HG03060 (cell line): ENCODE data around the gene CDCA5.

Source experiments
- ATAC-seq: cut with Tn5 transposase; IDR thresholded peaks from one replicate; pipeline ENCODE4 v1.9.1; 2021; ENCODE audit warnings: low read depth, moderate number of reproducible peaks; ENCODE audit not compliant: unreplicated experiment

The CDCA5 gene, protein sequence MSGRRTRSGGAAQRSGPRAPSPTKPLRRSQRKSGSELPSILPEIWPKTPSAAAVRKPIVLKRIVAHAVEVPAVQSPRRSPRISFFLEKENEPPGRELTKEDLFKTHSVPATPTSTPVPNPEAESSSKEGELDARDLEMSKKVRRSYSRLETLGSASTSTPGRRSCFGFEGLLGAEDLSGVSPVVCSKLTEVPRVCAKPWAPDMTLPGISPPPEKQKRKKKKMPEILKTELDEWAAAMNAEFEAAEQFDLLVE

DNA sequence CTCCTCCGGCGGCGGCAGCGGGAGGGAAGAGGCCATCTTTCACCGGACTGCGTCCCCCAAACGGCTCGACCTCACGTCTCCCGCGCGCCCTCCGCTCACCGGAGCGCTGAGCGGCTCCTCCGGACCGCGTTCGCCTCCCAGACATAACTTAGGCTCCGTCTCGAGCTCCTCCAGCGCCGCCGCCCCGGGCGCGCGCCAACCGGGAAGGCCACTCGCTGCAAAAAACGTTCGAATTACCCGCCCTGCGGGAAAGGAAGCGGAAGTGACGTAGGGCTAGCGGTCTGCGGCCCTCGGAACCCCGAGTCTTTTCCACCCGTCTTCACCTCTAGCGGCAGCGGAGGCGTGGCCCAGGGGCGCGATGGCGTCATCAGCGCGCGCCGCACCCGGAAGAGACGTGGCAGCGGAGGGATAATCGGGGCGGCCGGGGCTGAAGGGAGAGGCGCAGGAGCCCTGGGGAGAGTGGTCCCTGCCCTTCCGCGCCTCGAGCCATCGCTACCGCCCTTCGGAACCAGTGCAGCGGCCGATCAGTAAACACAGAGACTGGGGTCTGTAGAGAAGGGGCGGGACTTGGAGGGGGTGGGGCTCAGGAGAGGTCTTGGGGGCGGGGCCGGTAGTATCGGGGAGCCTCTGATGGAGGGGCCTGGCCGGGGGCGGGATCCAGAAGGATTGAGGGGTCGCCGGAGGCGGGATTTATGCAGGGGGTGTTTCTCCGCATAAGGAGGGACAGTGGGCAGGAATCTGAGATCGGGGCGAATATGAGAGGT lies at the start of gene CDCA5, which contains the start of gene ZFPL1:
CDCA5 (minus strand) TSS at position 207 of the 764 bp plus-strand sequence; CDS start at position 145, 62 bp downstream.
ZFPL1 (plus strand) TSS at position 389 of the 764 bp plus-strand sequence. CDS start 477 bp downstream, outside the sequence.
- ATAC-seq = peak; percentile 77

DNA sequence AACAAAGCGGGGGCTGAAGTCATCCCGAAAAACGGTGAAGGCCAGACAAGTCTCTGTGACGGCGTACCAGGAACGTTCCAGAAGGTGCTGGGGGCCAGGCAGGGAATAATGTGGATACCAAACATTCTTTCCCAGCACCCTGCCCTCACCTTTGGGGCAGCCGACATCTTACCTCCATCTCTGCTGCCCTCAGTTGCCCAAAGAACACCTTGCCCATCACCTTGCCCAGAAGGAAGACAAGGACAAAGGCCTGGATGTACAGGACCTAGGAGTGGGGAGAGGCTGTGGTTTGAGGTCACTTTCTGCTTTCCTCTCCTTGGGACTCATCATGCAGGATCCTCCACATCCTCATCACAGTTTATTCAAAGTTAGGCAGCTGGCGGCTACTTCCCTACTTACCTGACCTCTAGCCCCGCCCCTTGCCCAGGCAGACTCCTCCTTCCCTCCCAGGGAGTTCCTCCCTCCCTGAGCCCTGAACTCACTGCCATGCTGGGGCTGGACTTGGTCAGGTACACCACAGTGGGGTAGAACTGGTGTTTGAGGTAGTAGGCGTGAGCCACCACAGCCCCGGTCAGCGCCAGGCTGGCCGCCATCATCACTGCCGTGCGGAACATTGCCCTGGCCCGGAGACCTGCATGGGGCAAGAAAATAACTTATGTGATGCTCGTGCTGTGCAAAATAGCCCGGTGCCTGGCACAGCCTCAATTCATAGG lies 49.3 kb upstream of the CDCA5 start:
- no peak for ATAC-seq

DNA sequence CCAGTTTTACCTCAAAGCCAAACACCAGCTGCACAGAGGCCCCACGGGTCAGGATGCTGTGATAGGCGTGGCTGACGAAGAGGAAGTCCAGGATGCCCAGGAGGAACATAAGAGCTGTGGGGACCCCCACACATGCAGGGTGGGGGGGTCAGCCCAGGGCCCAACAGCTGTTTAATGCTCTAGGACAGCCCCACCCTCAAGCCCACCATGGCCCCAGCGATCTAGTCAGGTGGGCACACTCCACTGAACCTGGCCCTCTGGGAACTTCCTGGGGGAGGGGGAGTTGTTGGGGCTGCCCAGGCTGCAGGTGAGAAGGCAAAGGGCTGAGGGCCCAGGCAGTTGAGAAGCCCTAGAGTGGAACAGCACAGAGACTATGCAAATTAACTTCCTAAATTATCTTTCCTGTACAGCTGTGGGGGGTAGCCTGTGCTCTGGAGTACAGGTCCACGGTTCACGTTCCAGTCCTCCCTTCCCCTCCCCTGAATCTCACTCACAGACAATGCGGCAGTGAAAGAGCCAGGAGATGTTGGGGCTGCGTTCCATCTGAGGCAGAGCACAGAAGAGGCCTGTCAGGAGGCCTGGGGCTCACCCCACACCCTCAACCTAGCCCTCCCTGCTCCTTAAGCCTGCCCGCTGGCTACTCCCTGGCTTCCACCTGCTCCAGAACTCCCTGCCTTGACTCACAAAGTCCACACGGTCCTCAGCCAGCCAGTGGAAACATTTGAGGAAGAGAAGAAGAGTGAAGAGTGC lies 48.6 kb upstream of the CDCA5 start:
- no peak for ATAC-seq

DNA sequence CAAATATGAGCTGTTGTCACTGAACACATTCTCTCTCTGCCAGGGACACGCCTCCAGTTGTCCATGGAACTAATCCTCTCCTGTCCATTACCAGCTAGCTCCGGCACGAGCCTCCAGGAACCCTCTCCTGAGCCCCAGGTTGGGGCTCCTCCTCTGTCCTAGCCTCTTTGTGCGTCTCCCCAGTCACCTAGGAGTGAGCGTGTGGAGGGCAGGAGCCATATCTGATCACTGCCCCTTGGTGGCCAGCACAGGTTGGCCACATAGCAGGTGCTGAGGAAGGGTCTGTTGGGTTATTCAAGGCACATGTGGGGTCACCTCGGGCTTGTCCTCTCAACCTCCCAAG lies 48.0 kb upstream of the CDCA5 start:
- ATAC-seq = no peak

DNA sequence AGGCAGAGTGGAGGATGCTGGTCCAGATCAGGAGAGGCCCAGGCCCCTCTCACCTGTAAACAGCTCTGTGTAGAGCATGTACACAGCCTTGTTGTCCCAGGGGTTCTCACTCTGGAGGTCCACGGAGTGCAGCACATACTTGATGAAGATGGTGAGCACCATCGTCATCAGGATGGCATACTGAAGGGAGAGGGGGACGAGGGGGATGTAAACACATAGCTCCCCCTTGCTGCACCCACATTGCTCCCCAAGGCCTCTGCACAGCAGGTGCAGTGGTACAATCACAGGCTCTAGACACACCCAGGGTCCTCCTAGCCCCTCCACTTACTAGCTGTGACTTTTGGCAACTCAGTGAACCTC lies 47.6 kb upstream of the CDCA5 start:
- no peak for ATAC-seq

DNA sequence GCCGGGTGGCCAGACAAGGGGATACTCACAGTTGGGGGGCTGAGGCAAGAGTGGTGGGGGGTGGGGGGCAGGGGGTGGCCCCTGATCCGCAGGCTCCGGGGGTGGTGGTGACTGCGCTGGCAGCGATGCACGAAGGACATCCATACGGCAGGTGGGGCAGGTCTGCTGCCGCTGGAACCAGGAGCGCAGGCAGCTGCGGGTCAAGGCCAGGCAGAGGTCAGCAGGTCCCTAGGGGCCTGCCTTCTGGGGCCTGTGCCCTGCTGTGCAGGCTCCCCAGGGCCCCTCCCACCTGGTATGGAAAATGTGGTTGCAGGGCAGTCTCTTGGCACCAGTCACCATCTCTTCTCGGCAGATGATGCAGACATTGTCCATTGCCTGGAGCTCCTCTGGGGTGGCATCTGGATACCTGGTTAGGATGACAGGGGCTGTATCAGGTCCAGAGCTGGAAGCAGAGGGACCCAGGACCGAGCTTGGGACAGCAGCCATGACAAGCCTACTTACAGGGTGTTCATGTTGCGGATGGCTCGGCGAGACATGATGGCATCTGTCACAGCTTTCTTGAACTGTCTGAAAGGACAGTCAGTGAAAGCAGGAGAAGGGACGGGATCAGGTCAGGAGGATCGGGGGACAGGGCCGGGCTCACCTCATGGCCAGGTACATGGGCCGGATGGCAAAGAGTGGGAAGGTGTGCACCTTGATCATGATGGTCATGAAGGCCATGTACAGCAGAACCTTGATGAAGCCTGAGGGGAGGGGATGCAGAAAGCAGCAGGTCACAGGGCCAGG lies 47.0 kb upstream of the CDCA5 start:
- ATAC-seq = no peak

DNA sequence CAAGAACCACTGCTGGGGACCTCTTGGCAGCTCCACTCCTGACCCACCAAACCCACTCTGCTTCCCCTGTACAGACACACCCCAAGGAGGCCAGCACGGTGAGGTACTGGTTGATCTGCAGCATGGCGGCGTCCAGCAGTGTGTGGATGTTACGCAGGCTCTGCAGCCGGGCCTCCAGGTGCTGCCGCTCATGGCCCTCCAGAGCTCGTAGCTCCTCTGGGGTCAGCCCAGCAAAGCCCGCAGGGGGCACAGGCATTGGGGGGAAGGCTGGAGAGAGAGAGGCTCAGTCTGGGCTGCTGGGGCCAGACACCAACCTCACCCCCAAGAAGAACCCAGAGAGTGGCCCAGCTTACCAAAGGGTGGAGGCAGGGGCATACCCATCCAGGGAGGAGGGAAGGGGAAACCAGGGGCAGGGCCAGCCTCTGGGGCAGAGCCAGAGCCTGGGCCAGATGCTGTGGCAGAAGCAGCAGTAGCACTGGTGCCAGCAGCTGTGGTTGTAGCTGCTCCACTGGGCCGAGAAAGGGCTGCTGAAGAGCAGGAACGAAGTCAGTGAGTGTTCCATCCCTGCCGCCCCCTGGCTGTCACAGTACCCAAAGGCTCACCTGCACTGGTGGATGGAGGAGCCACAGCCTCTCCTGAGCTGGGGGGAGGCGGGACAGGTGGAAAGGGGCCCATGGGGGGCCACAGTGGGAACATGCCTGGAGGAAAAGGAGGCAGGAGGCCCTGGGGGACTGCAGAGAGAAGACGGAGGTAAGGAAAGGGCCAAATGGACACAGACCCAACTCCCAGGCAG lies 46.0 kb upstream of the CDCA5 start:
- no peak for ATAC-seq

DNA sequence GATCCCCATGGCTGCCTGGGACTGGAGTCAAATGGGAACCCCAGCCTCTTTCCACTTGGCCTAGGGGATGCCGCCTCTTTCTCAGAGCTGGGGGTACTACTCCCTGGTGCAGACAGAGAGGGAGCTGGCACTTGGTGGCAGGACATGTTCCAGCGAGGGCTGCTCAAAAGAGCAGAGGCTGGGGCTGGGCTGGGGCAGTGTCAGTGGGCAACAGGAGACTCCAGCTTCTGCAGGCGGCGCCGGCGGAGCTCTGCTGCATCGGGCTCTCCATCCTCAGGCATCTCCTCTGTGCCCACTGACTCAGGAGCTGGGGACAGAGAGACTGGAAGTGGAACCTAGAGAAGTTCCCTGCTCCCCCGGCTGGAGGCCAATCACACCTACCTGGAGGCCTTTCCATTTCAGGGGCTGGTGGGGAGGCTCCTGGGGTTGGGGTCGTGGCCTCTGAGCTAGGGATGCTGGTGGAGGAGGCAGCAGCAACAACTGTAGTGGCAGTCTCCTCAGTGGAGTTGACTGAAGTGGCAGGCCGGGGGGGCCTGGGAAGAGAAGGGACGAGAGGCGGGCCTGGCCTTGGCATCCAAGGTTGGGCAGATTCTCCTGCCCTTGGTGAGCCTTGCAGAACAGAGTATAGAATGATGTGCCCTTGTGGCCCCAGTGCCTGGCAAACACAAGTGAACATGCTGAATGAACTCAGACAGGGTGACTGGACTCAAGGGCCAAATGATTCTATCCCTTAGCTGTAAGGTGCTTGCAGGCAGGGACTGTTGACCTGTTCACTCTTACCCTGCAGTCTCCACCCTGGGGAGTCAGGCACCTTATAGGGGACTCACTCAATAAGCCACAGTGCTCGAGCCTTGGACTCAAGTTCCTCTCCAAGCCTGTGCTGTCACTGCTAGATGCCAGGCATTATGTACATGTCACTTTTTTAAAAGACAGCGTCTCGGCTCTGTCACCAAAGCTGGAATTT lies 44.6 kb upstream of the CDCA5 start:
- ATAC-seq = no peak

DNA sequence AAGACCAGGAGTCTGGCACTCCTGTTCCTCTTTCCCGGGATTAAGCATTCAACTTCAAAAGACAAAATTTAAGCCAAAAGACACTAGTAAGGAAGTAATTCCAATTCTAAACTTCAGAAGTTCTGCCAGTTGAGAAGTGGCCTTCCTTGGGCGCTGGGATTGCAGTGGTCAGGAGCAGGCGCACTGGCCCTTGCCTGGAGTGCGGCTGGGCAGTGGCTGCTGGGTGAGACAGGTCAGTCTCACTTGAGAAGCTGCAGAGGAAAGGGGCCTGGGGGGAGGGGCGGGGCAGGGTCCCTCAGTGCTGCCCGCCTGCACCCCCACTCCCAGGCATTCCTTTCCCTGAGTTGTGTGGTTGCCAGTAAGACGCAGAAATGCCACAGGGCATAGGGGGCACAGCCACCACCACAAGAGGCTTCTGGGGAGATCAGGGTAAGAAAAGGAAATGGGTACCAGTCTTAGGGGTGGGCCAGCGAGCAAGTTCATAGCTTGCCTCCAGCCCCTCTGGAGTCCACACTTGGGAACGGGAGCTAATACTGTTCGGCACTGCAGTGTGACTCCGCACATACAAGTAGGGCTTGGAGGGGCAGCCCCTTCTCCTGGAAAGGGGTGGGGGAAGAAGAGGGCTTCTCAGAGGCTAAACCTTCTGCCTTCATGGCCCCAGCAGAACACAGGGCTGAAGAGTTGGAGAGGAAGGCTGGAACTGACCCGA lies 43.8 kb upstream of the CDCA5 start:
- no peak for ATAC-seq

DNA sequence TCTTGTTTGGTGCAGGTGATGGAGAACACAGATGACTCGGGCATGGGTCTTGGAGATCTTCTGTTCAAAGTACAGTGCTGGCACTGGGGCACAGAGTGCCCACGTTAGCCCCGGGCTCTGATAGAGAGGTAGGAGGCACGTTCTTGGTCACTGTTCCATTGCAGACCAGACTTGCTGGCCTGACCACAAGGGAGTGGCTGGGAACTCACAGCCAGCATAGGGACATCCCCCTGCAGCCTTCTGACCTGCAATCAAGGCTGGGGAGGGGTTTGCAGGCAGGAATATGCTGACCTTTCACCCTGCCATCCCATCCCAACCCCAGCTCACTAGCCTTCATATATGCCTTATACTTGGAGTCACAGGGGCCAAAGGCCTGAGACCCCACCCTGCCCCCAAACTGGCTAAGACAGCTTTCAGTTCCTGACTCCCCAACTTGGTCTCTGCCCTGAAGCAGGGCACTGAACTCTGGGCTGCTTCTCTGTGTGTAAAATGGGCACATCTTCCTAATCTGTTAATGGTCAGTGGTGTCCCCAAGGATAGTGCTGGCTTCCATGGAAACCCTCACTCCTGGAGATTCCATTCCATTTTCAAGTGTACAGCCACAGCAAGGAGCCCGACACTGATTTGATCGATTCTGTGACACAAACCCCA lies 42.9 kb upstream of the CDCA5 start:
- ATAC-seq = no peak

DNA sequence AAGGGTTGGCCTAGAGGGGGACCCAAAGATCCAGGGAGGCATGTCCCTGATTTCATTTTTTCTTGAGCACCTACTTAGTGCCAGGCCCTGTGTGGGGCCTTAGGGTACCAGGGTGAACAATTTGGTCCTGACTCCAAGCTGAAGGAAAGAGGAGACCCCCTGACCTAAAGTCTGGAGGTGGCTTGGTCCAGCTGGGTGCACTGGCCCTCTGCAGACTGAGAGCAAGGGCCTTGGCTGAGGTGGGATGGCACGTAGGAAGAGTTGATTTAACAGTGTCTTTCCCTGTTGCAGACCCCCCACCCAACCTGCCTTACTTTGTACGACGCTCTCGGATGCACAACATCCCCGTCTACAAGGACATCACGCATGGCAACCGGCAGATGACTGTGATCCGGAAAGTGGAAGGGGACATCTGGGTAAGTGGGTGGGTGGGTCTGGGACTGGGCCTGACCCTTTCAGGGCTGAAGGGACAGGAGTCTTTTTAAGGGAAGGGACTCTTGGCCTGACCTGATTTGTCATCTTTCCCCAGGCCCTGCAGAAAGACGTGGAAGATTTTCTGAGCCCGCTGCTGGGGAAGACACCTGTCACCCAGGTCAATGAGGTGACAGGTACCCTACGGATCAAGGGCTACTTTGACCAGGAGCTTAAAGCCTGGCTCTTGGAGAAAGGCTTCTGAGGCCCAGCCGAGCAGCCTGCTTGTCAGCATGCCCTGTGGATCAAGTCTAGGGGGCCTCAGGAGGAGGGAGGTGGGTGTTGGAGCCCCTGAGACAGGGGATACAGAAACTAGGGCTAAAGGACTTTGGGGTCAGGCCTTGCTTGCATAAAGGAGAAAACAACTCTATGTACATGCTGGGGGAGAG lies 41.6 kb upstream of the CDCA5 start:
- ATAC-seq = no peak

DNA sequence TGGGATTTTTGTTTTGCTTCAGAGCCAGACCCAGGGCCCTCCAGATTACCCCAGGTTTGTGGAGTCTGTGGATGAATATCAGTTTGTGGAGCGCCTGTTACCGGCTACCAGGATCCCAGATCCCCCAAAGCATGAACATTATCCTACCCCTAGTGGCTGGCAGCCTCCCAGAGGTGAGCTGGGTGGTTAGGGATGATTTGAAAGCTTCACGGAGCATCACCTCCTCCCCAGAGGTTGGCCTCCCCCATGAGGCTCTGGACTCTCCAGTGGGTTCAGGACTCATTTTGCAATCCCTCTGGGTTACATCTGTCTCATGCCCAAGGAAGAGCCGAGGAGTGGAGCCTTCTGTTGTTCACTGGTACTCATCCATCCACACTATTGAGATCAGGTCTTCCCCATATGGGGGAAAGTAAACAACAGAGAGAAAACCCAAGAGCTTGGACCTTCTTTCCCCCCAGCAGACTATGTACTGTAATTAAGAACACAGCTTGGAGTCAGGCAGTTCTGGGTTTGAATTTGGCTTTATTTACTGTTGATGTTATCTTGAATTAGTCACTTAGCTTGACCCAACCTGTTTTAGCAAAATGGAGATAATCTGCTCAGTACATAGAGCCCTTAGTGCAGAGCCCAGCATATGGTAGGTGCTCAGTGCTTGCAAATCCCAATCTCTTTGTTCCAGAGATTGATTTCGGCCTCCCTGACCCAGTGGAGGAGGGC lies 40.8 kb upstream of the CDCA5 start:
- ATAC-seq = no peak

DNA sequence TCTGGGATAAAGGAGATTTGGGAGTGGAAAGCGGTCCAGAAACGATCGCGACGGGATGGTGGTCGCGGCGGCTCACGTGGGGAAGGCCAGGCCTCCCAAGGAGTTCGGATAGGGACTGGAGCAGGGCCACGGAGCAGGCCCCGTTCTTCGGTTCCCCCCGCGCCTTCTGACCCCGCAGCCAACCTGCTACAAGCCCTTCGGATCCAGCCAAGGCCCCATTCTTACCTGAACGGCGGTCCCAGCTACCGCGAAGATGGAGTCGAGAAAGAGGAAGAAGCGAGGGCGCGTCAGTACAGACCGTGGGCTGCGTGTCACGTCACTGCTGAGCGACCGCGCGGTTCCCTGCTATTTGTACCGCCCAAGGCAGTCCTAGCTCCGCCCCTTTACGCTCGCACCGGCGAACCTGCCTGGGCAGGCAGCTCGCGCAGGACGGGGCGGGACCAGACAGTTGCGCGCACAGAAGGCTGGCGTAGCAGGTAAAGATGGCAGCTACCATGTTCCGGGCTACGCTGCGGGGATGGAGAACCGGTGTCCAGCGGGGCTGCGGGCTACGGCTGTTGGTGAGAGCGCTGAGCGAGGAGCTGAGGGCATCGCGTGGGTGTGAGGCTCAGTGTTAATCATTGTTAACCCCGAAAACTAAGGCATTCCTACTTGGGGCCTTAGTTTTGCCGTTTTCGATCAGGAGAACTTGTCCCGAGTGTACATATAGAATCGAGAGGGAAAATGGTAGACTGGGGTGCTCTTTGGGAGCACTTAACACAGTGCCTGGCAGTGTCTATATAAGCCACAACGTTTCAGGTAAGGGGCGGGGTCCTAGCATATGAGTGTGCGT lies 38.2 kb upstream of the CDCA5 start, which contains the start of the genes FAU and MRPL49:
FAU (minus strand) TSS at position 270 of the 832 bp plus-strand sequence. CDS start 321 bp downstream, outside the sequence.
MRPL49 (plus strand) TSS at position 457 of the 832 bp plus-strand sequence; CDS start at position 483, 26 bp downstream.
- ATAC-seq = peak; percentile 44

DNA sequence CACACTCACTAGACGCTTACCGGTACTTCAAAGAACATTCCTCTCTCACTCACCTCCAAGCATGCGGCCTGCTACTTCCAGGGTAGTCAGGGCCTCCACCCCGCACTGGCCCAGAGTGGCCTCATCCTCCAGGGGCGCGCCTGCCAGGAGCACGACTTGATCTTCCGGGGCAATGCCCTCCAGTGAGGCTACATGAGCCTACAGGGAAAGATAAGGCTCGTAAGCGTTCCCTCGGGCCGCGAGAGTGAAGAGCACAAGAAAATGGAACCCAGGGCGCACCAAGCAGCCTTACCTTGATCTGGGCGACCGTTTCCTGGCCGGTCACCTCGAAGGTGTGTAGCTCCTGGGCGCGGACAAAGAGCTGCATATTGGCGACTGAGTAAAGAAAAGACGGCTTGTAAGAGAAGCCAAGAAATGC lies 37.6 kb upstream of the CDCA5 start:
- ATAC-seq = no peak
